ENCODE results near the gene SUSD1.
A peak's percentile ranks its signal among the peaks of the same experiment; 100 is the strongest.
"Not testable (repeated sequence)": the region's sequence is repeated elsewhere in the genome, so short reads cannot be mapped to it uniquely, and the experiment has no call there.

The SUSD1 gene

DNA sequence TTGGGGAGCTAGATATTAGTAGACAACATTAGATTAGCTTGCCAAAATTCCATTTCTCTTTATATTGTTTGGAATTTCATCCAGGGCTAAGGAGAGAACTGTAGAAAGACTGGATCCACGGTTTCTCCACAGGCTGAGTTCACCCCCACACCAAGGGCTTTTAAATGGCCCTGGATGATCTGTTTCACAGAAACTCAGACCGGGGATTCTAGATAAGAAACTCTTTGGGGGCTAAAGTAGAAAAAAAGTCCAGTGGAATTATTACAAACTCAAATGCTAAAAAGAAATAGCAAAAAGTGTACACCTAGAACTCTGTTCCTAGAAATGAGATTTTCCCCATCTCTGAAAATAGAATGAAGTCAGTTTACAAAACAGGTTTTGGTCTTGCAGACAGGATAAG, 80.9 kb downstream of the SUSD1 start:
- no peak for DNase-seq

GRCh38 chr9:112093870-112094216, 81.3 kb downstream of the SUSD1 start:
- DNase-seq: no peak

- no peak for DNase-seq
These were observed 81.8 kb downstream of the SUSD1 start for GRCh38 chr9:112093147-112093869.

DNA sequence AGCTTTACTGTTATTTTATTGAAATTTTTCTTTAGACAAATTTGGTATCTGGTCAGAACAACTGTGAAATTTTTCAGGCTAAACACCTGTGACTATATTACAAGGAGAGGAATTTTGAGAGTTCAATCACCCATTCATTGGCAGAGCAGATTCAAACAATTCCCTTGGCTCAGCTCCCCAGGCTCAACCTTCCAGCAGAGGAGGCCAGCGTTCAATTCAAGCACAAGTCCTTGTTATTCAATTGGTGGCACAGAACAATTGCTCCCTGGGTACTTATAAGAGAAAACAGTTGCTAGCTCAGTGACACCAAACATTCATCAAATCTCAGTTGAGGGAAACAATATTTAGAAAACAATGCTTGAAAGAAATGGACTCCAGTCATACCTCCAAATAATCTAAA, 83.3 kb downstream of the SUSD1 start:
- DNase-seq: peak in 1 of 2 experiments; percentile 50

GRCh38 chr9:112087506-112087905, 87.6 kb downstream of the SUSD1 start:
- no peak for DNase-seq

DNA sequence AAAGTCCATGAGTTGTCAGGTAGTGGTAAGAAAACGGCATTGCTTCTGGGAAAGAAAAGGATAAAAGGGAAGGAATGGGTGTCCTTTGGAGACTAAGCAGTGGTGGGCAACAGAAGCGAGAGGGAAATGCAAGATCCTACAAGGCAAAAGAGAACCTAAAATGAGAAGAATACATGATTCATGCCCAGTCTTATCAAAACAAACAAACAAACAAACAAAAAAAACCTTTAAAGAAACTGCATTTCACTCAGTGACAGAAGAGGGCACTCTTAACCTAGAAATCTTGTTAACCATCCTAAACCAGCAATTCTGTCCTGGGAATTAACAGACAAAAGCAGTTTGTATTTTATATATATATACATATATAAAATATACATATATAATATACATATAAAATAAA, 88.5 kb downstream of the SUSD1 start:
- peak in 1 of 2 experiments; percentile 69 for DNase-seq

DNA sequence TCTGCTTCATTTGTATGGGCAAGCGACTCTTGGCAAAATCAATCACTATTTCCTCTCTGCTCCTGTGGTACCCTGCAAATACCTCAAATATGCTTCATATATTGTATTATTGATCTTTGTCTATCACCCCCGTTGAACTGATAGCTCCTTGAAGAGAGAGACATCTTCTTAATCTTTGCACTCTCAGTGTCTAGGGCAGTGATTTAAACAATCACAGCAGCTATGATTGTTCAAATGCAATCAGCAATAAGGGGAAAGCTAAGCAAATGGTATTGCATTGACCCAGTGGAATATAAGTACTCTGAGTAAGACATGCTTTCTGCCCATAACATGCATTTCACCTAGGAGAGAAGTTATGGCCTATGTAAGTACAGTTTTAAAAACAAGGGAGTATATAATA, 90.2 kb downstream of the SUSD1 start:
- DNase-seq: no peak

- no peak for DNase-seq
These were observed 90.8 kb downstream of the SUSD1 start for GRCh38 chr9:112084334-112084733.

GRCh38 chr9:112081918-112082729, 93.0 kb downstream of the SUSD1 start:
- no peak for DNase-seq

- no peak for DNase-seq
These were observed 94.1 kb downstream of the SUSD1 start for GRCh38 chr9:112080831-112081542.

- no peak for DNase-seq
These were observed 96.7 kb downstream of the SUSD1 start for GRCh38 chr9:112078432-112078831.

- no peak for DNase-seq
These were observed 98.3 kb downstream of the SUSD1 start for GRCh38 chr9:112076814-112077213.

DNA sequence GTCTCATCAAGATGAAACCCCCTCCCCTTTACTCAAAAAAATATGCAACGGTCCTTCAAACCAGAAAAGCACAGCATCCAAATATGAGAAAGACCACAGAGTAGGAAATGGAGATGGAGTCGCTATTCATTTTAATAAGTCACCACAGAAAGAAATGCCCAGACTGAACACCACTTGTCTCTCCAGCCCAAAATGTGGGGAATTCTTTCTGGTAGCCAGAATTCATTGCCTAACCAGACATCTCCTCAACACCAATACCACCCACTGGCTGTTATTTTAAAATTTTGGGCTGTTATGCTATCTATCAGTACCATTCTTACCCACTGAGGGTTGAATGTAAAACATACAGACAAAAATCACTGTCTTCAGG, 100.1 kb downstream of the SUSD1 start:
- no peak for DNase-seq

DNA sequence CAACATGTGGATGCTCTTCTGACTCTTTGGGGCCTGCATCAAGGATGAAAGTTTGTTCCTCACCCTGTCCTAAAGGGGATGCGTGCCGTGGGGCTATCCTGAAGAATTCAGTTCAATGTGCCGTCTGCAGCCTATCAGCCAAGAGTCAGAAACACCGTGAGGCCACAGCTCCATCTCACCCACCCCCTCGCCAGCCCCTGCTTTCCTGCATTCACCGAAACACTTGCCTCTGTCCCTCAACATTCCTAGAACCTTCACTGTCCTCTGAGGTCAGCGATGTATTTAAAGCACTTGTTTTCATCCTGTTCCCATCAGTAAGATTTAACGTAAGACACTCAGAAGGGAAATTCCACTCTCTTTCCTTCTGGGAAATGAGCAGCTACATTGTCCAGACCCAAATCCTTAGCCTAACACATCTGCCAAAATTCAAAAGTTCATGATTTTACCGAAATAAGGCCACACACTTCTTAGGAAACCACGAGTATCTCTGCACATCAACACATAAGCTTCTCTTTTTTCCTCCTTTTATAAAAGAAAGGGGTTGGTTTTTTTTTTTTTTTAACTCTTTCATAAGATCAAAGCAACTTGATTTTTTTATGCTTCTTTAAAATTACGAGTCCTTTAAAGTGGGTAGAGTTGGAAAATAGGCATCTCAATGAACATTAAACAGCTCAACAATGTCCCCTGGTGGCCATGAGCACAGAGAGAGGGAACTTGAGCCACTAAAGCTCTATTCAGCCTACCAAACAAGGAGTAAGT, 100.7 kb downstream of the SUSD1 start:
- DNase-seq: peak; percentile 50 to 88

GRCh38 chr9:112073639-112074173, 101.4 kb downstream of the SUSD1 start:
- not testable (repeated sequence) for DNase-seq

DNA sequence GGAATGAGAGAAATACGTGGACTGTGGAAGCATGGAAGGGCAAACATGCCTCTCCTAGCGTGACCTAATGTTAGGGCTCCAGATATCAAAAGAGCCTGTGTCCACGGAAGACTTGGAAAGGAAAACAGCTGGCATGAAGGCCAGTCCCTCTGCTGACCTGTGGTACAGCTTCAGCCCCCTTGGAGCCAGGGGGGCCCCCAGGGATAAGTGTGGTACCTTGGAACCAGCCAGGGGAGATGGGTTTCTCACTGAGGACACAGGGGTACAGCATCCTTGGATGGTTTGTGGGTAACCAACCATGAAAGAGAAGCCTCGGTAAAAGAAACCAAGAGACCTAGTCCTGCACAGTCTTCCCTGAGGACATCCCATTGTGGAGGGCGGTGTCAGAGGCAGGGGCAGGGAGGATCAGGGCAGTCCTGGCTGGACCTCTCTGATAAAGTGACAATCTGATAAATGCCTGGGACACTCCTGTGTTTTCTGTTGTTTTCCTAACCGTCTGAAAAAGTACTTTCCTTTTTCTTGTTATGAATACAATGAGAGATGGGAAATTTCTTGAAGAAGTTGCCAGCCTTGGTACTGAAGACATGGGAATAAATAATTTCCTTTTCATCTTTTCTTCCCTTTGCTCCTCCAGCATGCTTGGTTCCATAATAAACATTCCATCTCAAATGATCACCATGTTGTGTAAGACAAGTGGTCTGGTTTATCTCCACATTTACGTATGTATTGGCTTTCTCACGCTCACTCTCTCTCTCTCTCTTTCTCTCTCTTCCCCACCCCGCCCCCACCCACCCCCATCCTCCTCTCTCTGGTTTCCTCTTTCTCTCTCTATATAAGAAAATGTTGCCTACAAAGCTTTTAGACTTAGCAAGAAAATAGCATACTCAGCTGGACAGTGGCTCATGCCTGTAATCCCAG, 102.1 kb downstream of the SUSD1 start:
- DNase-seq: no peak

DNA sequence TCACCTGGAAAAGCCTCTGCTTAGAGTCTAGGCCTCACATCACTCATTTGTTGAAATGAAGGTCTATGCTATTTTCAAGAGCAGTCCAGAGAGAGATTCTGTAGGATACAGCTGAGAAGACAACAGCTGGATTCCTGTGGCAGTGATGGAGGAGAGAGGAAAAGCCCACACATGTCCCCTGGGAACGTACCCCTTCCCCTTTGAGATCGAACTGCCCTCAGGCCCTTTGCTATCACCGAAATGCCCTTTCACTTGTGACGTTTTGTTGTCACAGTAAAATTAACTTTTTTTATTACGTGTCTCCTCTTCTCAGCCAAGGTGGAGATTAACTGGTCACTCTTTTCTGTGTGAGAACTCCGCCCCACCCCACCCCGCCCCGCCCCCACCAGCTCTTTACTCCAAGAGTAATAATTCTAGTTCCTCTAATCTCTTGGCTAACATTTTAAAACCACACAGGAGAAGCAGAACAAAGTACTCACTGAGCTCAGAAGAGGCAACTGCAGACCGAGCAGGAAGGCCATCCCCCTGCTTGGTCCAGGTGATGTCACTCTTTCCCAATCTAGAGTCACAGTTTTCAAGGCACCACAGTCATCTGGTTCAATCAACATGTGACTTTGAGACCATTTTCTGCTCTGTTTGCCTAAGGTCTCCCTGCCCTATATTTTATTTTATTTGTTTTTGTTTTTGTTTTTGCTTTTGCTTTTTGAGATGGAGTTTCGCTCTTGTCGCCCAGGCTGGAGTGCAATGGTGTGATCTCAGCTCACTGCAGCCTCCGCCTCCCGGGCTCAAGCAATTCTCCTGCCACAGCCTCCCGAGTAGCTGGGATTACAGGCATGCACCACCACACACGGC, 105.6 kb downstream of the SUSD1 start:
- no peak for DNase-seq

DNA sequence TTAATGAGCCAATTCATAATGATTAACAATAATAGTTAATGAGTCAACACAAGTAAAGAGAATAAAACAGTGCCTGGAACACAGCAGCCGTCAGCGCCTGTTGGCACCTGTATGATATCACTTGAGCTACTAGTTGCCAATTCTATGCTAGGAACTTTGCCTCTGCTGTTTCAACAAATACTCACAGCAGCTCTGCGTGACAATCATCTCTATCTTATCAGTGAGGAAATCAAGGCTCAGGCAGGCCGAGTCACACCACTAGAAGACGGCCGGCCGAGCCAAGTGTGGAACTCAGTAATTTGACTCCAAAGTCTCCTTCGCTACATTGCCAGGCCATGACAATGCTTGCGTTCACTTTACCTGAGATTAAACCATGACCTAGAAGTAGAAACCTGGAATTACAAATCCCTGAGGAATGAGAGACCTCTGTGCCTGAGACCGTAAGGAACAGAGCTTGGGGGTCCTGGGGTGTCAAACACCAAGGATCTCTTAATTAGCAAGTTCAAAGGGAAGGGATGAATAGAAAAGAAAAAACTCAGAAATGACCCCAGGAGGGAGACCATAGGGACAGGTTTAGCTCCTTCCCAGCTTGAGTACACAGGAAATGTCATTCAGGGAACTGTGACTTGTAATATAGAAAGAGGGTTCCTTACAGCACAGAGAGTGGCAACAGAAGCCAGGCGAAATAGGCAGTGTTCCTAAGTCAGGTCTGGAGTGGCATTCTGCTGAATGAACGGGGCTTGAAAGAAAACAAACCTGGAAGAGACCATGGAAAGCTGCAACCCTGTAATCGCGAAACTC, 109.1 kb downstream of the SUSD1 start:
- no peak for DNase-seq

- no peak for DNase-seq
These were observed 110.2 kb downstream of the SUSD1 start for GRCh38 chr9:112064871-112065270.

GRCh38 chr9:112063586-112063985, 111.5 kb downstream of the SUSD1 start:
- no peak for DNase-seq

Data from SW 1271 (cell line).